Esophagus (tissue), 2 donors: Measurements from ENCODE around the gene MDH1. TPM values are rescaled to one million over a fixed set of nuclear protein-coding genes. Genes with fewer than 3 reads are reported as not detected.
A peak's percentile ranks its signal among the peaks of the same experiment; 100 is the strongest.
"Not testable (repeated sequence)": the region's sequence is repeated elsewhere in the genome, so short reads cannot be mapped to it uniquely, and the experiment has no call there.

ENCODE experiments used
- H3K27ac ChIP-seq, 2 donors: one replicate each; pipeline ENCODE4 v1.5.1; 2013; ENCODE audit warnings: low read depth in 2 of 2, mild to moderate bottlenecking in 2 of 2, inconsistent platforms in 1 of 2, low read length in 1 of 2, moderate library complexity in 1 of 2
- H3K27me3 ChIP-seq, 2 donors: one replicate each; pipeline ENCODE4 v1.6.1; 2013; ENCODE audit warnings: low read length in 2 of 2, control low read depth in 1 of 2, mild to moderate bottlenecking in 1 of 2; ENCODE audit not compliant: insufficient read depth in 2 of 2, control insufficient read depth in 1 of 2
- H3K36me3 ChIP-seq, 2 donors: one replicate each; pipeline ENCODE4 v1.6.1; 2013; ENCODE audit warnings: low read length in 1 of 2; ENCODE audit not compliant: control insufficient read depth in 2 of 2, insufficient read depth in 2 of 2
- H3K4me1 ChIP-seq, 2 donors: one replicate each; pipeline ENCODE4 v1.6.1; 2013; ENCODE audit warnings: low read length in 1 of 2; ENCODE audit not compliant: control insufficient read depth in 2 of 2, insufficient read depth in 2 of 2
- H3K4me3 ChIP-seq, 2 donors: one replicate each; pipeline ENCODE4 v1.5.1; 2013; ENCODE audit warnings: low read length in 2 of 2, mild to moderate bottlenecking in 2 of 2, low read depth in 1 of 2, moderate library complexity in 1 of 2
- H3K9me3 ChIP-seq, 2 donors: one replicate each; pipeline ENCODE4 v1.6.1; 2013; ENCODE audit warnings: mild to moderate bottlenecking in 2 of 2, low read depth in 1 of 2, low read length in 1 of 2, moderate library complexity in 1 of 2; ENCODE audit not compliant: control insufficient read depth in 2 of 2, insufficient read depth in 1 of 2
- WGBS, 2 donors: extraction: QIAGEN DNeasy Blood & Tissue Kit; methylation state at CpG; one replicate each; pipeline ENCODE4 v1.1.7; 2013; 5-methylcytosine and 5-hydroxymethylcytosine counted together
- polyA plus RNA-seq, 2 donors: library from polyadenylated mRNA; stranded (reverse); fragments of 200-250 nt; gene quantifications; one replicate each; pipeline ENCODE4 v1.2.3, GENCODE V29; 2013
- donor health status: healthy with polysubstance abuse.
- donor health status: Bipolar disorder and iron deficiency.

The MDH1 gene
- polyA plus RNA-seq, result 100 to 1,000 TPM; 124 to 160 TPM

DNA sequence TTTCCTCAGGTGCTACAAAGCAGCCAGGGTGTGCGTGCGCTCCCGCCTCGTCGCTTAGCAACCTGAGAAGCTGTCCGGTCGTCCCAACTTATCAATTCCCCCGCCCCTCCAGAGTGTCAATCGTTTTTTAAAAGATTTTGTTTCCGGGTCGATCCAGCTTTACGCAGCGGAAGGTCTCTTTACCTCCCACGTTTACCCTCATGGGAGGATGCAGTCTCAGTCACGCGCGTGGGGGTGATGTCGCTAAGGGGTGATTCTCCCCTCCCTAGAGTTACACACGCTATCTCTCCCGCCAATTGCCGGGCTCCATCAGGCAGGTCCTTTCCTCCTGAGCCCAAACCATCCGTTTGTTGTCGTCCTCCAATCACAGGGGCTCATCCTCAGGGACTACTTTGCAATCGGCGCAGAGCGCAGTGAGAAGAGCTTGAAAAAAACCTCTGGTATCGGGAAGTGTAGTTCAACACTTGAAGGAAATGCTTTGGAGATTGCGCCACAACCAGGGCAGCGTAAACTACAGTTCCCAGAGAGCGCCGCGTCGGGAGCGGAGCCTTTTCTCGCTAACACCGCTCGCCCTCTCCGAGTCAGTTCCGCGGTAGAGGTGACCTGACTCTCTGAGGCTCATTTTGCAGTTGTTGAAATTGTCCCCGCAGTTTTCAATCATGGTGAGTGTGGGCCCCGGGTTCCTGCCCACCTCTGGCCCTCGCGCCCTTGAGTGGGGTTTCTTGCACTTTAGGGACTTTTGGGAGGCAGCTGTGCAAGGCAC lies at the start of gene MDH1, which contains the start of gene WDPCP:
MDH1 (plus strand) TSS at position 579 of the 763 bp plus-strand sequence; CDS start at position 660, 81 bp downstream.
WDPCP (minus strand) TSS at position 93 of the 763 bp plus-strand sequence. CDS start 206 bp downstream, outside the sequence.
- Histone ChIP-seq H3K36me3 (peaks cover 0 to 3% of the 10 kb centered on the region in 2 donors), H3K4me3 (peak within 1 kb of the TSS; percentile 76 to 95), H3K9me3 (no peaks in the 10 kb centered on the region), H3K4me1 (no peaks in the 10 kb centered on the region), H3K27ac (peak within 1 kb of the TSS; percentile 78 to 93), H3K27me3 (no peaks in the 10 kb centered on the region)
- 0% methylated on average over 44 of the region's 44 CpGs for WGBS, 2 donors

DNA sequence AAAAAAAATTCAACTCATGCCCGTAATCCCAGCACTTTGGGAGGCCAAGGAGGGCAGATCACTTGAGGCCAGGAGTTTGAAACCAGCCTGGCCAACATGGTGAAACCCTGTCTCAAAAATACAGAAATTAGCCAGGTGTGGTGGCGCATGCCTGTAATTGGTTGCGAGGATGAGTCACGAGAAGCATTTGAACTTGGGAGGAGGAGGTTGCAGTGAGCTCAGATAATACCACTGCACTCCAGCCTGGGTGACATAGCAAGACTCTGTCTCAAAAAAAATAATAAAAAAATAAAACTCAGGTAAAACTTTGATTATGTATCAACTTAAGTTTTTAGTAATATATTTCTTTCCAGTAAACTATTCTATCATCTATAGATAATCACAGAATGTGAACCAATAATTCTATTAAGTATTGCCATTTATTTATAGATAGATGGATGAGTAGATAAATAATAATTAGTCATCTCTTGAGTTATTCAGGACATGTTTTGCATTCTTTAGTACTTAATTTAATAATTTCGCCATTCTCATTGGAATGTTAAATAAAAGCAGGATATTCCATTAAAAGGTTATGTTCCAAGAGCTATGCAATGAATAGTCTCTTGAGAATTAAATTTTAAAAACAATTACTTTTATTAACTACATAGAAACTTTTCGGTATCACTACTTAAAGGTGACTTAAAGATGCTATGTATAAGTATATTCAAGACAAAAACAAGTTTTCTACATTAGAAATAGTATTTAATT lies 49.2 kb upstream of the MDH1 start:
- Histone ChIP-seq H3K27me3 (no peaks in the 10 kb centered on the region), H3K4me3 (no peak overlapping the region), H3K4me1 (no peaks in the 10 kb centered on the region), H3K9me3 (no peaks in the 10 kb centered on the region), H3K36me3 (no peaks in the 10 kb centered on the region), H3K27ac (no peak overlapping the region)
- 96 to 97% methylated on average over 6 of the region's 6 CpGs for WGBS, 2 donors

GRCh38 chr2:63544017-63544627 lies 44.6 kb upstream of the MDH1 start:
- Histone ChIP-seq H3K36me3 (no peaks in the 10 kb centered on the region), H3K4me1 (no peaks in the 10 kb centered on the region), H3K27me3 (no peaks in the 10 kb centered on the region), H3K9me3 (no peaks in the 10 kb centered on the region), H3K27ac (no peak overlapping the region), H3K4me3 (no peak overlapping the region)
- 93 to 98% methylated on average over 1 of the region's 1 CpG for WGBS, 2 donors

DNA sequence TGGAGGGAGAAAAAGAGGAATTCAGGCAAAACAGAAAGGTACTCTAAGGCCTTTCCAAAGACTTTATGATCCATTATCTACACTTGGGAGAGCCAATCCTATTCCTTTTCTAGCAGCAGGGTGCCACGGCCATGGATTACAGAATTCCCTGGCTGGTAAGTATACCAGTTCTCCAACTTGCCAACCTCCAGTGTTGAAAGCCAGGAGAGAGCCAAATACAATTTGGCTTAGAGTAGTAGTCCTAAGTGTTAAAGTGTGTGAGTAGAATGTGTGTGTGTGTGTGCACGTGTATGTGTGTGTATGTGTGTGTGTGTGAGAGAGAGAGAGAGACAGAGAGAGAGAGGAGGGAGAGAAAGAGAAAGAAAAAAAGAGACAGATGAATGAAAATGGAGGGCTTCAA lies 43.7 kb upstream of the MDH1 start:
- H3K9me3 ChIP-seq, result no peaks in the 10 kb centered on the region
- no peak overlapping the region for H3K4me3 ChIP-seq
- H3K36me3 ChIP-seq, result no peaks in the 10 kb centered on the region
- H3K4me1 ChIP-seq, result no peaks in the 10 kb centered on the region
- 73 to 77% methylated on average over 2 of the region's 2 CpGs for WGBS, 2 donors
- no peak overlapping the region for H3K27ac ChIP-seq
- H3K27me3 ChIP-seq, result no peaks in the 10 kb centered on the region

DNA sequence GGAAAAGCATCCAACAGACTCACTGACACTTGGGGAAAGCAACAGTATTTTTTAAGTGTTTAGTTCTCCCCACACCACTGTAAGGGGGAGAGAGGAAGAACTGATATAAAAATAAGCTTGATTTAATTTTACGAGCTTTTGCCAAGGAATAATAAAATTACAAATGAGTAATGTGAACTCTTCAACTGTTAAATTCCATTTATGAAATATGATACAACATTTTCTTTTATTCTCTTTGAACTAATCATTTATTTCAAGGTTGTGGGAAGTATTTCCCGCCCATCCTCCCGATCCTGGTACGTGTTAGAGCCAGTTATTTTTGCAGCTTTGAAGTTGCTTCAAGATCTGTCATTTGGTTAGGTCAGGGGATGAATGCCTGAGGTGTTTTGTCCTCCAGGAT lies 35.7 kb upstream of the MDH1 start:
- Histone ChIP-seq H3K4me1 (no peaks in the 10 kb centered on the region), H3K36me3 (no peaks in the 10 kb centered on the region), H3K4me3 (no peak overlapping the region), H3K27me3 (no peaks in the 10 kb centered on the region), H3K9me3 (no peaks in the 10 kb centered on the region), H3K27ac (no peak overlapping the region)
- WGBS, 2 donors, result 36 to 52% methylated on average over 4 of the region's 4 CpGs

DNA sequence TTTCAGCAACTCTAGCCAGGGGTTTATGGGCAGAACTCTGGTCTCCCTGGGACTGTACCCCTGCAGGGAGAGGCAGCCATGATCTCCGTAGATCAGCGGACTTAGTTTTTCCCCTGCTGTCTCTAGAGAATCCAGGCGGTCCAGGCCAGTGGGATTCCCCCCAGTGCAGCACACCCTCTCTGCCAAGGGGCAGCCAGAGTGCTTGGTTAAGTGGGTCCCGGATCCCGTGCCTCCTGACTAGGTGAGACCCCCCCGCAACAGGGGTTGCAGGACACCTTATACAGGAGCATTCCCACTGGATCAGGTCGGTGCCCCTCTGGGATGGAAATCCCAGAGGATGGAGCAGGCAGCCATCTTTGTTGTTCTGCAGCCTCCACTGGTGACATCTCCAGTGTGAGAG lies 33.5 kb upstream of the MDH1 start:
- Histone ChIP-seq H3K9me3 (no peaks in the 10 kb centered on the region), H3K4me3 (no peak overlapping the region), H3K36me3 (no peaks in the 10 kb centered on the region), H3K27ac (no peak overlapping the region), H3K27me3 (no peaks in the 10 kb centered on the region), H3K4me1 (no peaks in the 10 kb centered on the region)
- WGBS, 2 donors, result 95 to 96% methylated on average over 7 of the region's 7 CpGs

- Histone ChIP-seq H3K27ac (no peak overlapping the region), H3K9me3 (no peaks in the 10 kb centered on the region), H3K36me3 (no peaks in the 10 kb centered on the region), H3K4me3 (no peak overlapping the region), H3K27me3 (no peaks in the 10 kb centered on the region), H3K4me1 (no peaks in the 10 kb centered on the region)
- WGBS, 2 donors, result 79 to 80% methylated on average over 3 of the region's 3 CpGs
Measured at GRCh38 chr2:63555931-63556330, 32.8 kb upstream of the MDH1 start.

DNA sequence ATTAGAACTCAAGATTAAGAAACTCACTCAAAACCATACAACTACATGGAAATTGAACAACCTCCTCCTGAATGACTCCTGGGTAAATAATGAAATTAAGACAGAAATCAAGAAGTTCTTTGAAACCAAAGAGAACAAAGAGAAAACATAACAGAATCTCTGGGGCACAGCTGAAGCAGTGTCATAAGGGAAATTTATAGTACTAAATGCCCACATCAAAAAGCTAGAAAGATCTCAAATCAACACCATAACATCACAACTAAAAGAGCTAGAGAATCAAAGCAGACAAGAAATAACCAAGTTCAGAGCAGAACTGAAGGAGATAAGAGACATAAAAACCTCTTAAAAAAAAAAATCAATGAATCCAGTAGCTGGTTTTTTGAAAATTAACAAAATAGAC lies 30.9 kb upstream of the MDH1 start:
- not testable (repeated sequence) for H3K4me3 ChIP-seq, H3K9me3 ChIP-seq, H3K4me1 ChIP-seq, H3K27me3 ChIP-seq, H3K27ac ChIP-seq, H3K36me3 ChIP-seq

- H3K36me3 ChIP-seq, H3K4me1 ChIP-seq, H3K27ac ChIP-seq, H3K9me3 ChIP-seq, H3K4me3 ChIP-seq, H3K27me3 ChIP-seq: not testable (repeated sequence)
- 58 to 67% methylated on average over 3 of the region's 3 CpGs for WGBS, 2 donors
Measured at GRCh38 chr2:63558922-63559321, 29.8 kb upstream of the MDH1 start.
